H1 (cell line): ENCODE measurements around the gene APOL6. TPM values are rescaled to one million over a fixed set of nuclear protein-coding genes. Genes with fewer than 3 reads are reported as not detected.

Source experiments
- CTCF ChIA-PET: fragments of 300-600 bp; sonication (Branson Sonifier 250); formaldehyde crosslinking; loops from one replicate; lab custom pipeline; 2021; ENCODE audit not compliant: partially characterized antibody; lab: Charles Lee
- POLR2A ChIA-PET: fragments of 300-600 bp; sonication (Branson Sonifier 250); formaldehyde crosslinking; loops from one replicate; lab custom pipeline; 2021; ENCODE audit warnings: inconsistent platforms; ENCODE audit not compliant: partially characterized antibody; lab: Charles Lee
- DNase-seq, 2 experiments: peaks; one replicate each; pipeline versions ENCODE4 v3.0.0 to v3.0.0-alpha.2; 2010 to 2022; ENCODE audit warnings: low spot score in 2 of 2, low read depth in 1 of 2, mixed read lengths in 1 of 2
- FAIRE-seq: peaks from 2 replicates; lab custom pipeline; 2011; peaks lifted over from hg19 to GRCh38; lab: Jason Lieb, UNC
- H2AFZ ChIP-seq: 2 replicates; pipeline ENCODE4 v1.8.1; 2012; ENCODE audit warnings: low read length, inconsistent platforms
- H2AK5ac ChIP-seq: 2 replicates; pipeline ENCODE4 v1.6.1; 2013; ENCODE audit warnings: low read depth, low read length
- H2BK120ac ChIP-seq: replicated peaks from 2 replicates; pipeline ENCODE3; 2013; ENCODE audit warnings: low read depth, low read length, inconsistent platforms
- H2BK12ac ChIP-seq: 2 replicates; pipeline ENCODE4 v1.6.1; 2013; ENCODE audit warnings: low read depth, low read length
- H2BK15ac ChIP-seq: 2 replicates; pipeline ENCODE4 v1.6.1; 2013; ENCODE audit warnings: low read length
- H2BK20ac ChIP-seq: 2 replicates; pipeline ENCODE4 v1.6.1; 2013; ENCODE audit warnings: low read length
- H2BK5ac ChIP-seq: 2 replicates; pipeline ENCODE4 v1.6.1; 2013; ENCODE audit warnings: low read depth, low read length
- H3K14ac ChIP-seq: 2 replicates; pipeline ENCODE4 v1.6.1; 2013; ENCODE audit warnings: inconsistent platforms; ENCODE audit not compliant: insufficient read length
- H3K18ac ChIP-seq: 2 replicates; pipeline ENCODE4 v1.6.1; 2013; ENCODE audit warnings: low read length; ENCODE audit errors: extremely low read depth
- H3K23ac ChIP-seq: 2 replicates; pipeline ENCODE4 v1.6.1; 2013; ENCODE audit warnings: inconsistent platforms; ENCODE audit not compliant: insufficient read length
- H3K23me2 ChIP-seq: 2 replicates; pipeline ENCODE4 v1.6.1; 2013; ENCODE audit warnings: low read depth, low read length
- H3K27ac ChIP-seq: 2 replicates; pipeline ENCODE4 v1.6.1; 2011; ENCODE audit warnings: low read depth, low read length, inconsistent platforms
- H3K27me3 ChIP-seq, 4 experiments: replicated peaks in 1 of 4; 1 replicate in 1 of 4; 2 replicates in 3 of 4; pipeline versions ENCODE4 v1.6.1 to v1.8.1; 2011 to 2013; ENCODE audit warnings: low read length in 3 of 4, mild to moderate bottlenecking in 3 of 4, inconsistent platforms in 2 of 4, mixed read lengths in 2 of 4, moderate library complexity in 1 of 4; ENCODE audit not compliant: control insufficient read depth in 3 of 4, insufficient read depth in 3 of 4; ENCODE audit errors: extremely low read depth in 1 of 4
- H3K36me3 ChIP-seq, 4 experiments: 2 replicates each; pipeline versions ENCODE4 v1.6.1 to v1.8.1; 2011 to 2013; ENCODE audit warnings: mild to moderate bottlenecking in 4 of 4, low read length in 3 of 4, moderate library complexity in 2 of 4, control low read depth in 1 of 4, inconsistent platforms in 1 of 4; ENCODE audit not compliant: insufficient read depth in 4 of 4, control insufficient read depth in 2 of 4
- H3K4ac ChIP-seq: replicated peaks from 2 replicates; pipeline ENCODE3; 2013; ENCODE audit warnings: low read length, low read depth, mixed read lengths, inconsistent platforms; ENCODE audit not compliant: insufficient read length
- H3K4me1 ChIP-seq, 4 experiments: replicated peaks in 1 of 4; 1 replicate in 1 of 4; 2 replicates in 3 of 4; pipeline versions ENCODE4 v1.6.1 to v1.8.1; 2011 to 2013; ENCODE audit warnings: low read length in 3 of 4, inconsistent platforms in 2 of 4, mixed read lengths in 1 of 4; ENCODE audit not compliant: insufficient read depth in 4 of 4, control insufficient read depth in 3 of 4
- H3K4me2 ChIP-seq, 2 experiments: 2 replicates each; pipeline versions ENCODE4 v1.6.1 to v1.8.1; 2011 to 2013; ENCODE audit warnings: low read depth in 2 of 2, low read length in 2 of 2, control low read depth in 1 of 2, inconsistent platforms in 1 of 2, mild to moderate bottlenecking in 1 of 2; ENCODE audit not compliant: insufficient read depth in 1 of 2
- H3K4me3 ChIP-seq, 4 experiments: fragments of 200-600, 300-600 bp in 1 of 4; sonication (generic), shearing (Covaris generic), sonication (Bioruptor Twin) in 1 of 4; 2 replicates each; pipeline versions ENCODE4 v1.5.1 to v1.8.1; 2011 to 2016; ENCODE audit warnings: low read length in 4 of 4, low read depth in 3 of 4, control low read depth in 2 of 4, inconsistent platforms in 2 of 4, mild to moderate bottlenecking in 2 of 4, mixed read lengths in 1 of 4, moderate library complexity in 1 of 4; ENCODE audit not compliant: insufficient read depth in 2 of 4; ENCODE audit errors: extremely low read depth in 1 of 4
- H3K56ac ChIP-seq: replicated peaks from 2 replicates; pipeline ENCODE3; 2013; ENCODE audit warnings: low read depth, mild to moderate bottlenecking, mixed read lengths, low read length, inconsistent platforms; ENCODE audit not compliant: insufficient read length
- H3K79me1 ChIP-seq: 2 replicates; pipeline ENCODE4 v1.6.1; 2013; ENCODE audit warnings: low read depth, low read length, control low read depth
- H3K79me2 ChIP-seq, 2 experiments: 2 replicates each; pipeline versions ENCODE4 v1.6.1 to v1.8.1; 2012 to 2013; ENCODE audit warnings: low read length in 2 of 2, mild to moderate bottlenecking in 2 of 2, inconsistent platforms in 1 of 2; ENCODE audit not compliant: insufficient read depth in 2 of 2, control insufficient read depth in 1 of 2
- H3K9ac ChIP-seq, 4 experiments: replicated peaks in 1 of 4; 1 replicate in 1 of 4; 2 replicates in 3 of 4; pipeline versions ENCODE4 v1.6.1 to v1.8.1; 2011 to 2013; ENCODE audit warnings: low read depth in 3 of 4, low read length in 3 of 4, control low read depth in 2 of 4, mild to moderate bottlenecking in 2 of 4, moderate library complexity in 2 of 4, inconsistent platforms in 1 of 4; ENCODE audit errors: extremely low read depth in 1 of 4
- H3K9me3 ChIP-seq, 2 experiments: 2 replicates each; pipeline versions ENCODE4 v1.6.1 to v1.8.1; 2012 to 2013; ENCODE audit warnings: mild to moderate bottlenecking in 2 of 2, moderate library complexity in 2 of 2, control low read depth in 1 of 2, inconsistent platforms in 1 of 2, low read depth in 1 of 2, low read length in 1 of 2, mixed read lengths in 1 of 2; ENCODE audit not compliant: insufficient read depth in 2 of 2
- H4K20me1 ChIP-seq, 2 experiments: replicated peaks in 1 of 2; 2 replicates each; pipeline versions ENCODE3 to v1.8.1; 2011 to 2013; ENCODE audit warnings: inconsistent platforms in 2 of 2, low read length in 2 of 2, mild to moderate bottlenecking in 1 of 2; ENCODE audit not compliant: insufficient read depth in 2 of 2, control insufficient read depth in 1 of 2
- H4K5ac ChIP-seq: 2 replicates; pipeline ENCODE4 v1.6.1; 2013; ENCODE audit warnings: low read length, low read depth, mixed read lengths, inconsistent platforms; ENCODE audit not compliant: insufficient read length
- H4K8ac ChIP-seq: 2 replicates; pipeline ENCODE4 v1.8.0; 2013; ENCODE audit warnings: mild to moderate bottlenecking, moderate library complexity, low read length, inconsistent platforms; ENCODE audit not compliant: insufficient read depth; ENCODE audit errors: extremely low read depth
- H4K91ac ChIP-seq: replicated peaks from 2 replicates; pipeline ENCODE3; 2013; ENCODE audit warnings: low read length, mixed read lengths, inconsistent platforms; ENCODE audit not compliant: insufficient read length
- ASH2L ChIP-seq: fragments of 200-600, 300-600 bp; sonication (generic); IDR thresholded peaks from one replicate; pipeline ENCODE4 v1.7.1; 2017; ENCODE audit warnings: low read length
- ATF3 ChIP-seq: IDR thresholded peaks from 2 replicates; pipeline ENCODE4 v1.6.1; 2011; ENCODE audit warnings: low read depth, mild to moderate bottlenecking, low read length; ENCODE audit not compliant: insufficient read depth
- BRCA1 ChIP-seq: IDR thresholded peaks from 2 replicates; pipeline ENCODE4 v1.6.1; 2012; ENCODE audit warnings: low read depth, low read length, improper control_type of control experiment
- CREB1 ChIP-seq: IDR thresholded peaks from 2 replicates; pipeline ENCODE4 v1.6.1; 2012; ENCODE audit warnings: inconsistent platforms
- CTBP2 ChIP-seq: IDR thresholded peaks from 2 replicates; pipeline ENCODE4 v1.7.0; 2011; ENCODE audit warnings: borderline replicate concordance, mild to moderate bottlenecking, moderate library complexity, mixed read lengths, low read length; ENCODE audit not compliant: insufficient read depth, insufficient read length
- EGR1 ChIP-seq: IDR thresholded peaks from 2 replicates; pipeline ENCODE4 v1.6.1; 2011; ENCODE audit warnings: low read depth, low read length, borderline replicate concordance
- MAFK ChIP-seq: IDR thresholded peaks from 2 replicates; pipeline ENCODE4 v1.6.1; 2012; ENCODE audit warnings: low read depth, mild to moderate bottlenecking, improper control_type of control experiment, low read length
- PHF8 ChIP-seq: fragments of 200-600 bp; sonication (generic); conservative IDR thresholded peaks from 2 replicates; pipeline ENCODE4 v1.7.1; 2012; ENCODE audit warnings: low read depth, mild to moderate bottlenecking, inconsistent platforms, low read length, moderate library complexity
- SIX5 ChIP-seq: IDR thresholded peaks from 2 replicates; pipeline ENCODE4 v1.6.1; 2011; ENCODE audit warnings: mild to moderate bottlenecking, low read depth, low read length
- SP2 ChIP-seq: IDR thresholded peaks from 2 replicates; pipeline ENCODE4 v1.6.1; 2012; ENCODE audit warnings: mild to moderate bottlenecking, low read length, inconsistent platforms
- TAF7 ChIP-seq: optimal IDR thresholded peaks from 2 replicates; pipeline ENCODE3; 2011; ENCODE audit warnings: low read depth, mild to moderate bottlenecking, inconsistent platforms, low read length, moderate library complexity, borderline replicate concordance
- TBP ChIP-seq: IDR thresholded peaks from 2 replicates; pipeline ENCODE4 v1.6.1; 2011; ENCODE audit warnings: low read depth, low read length, improper control_type of control experiment
- ZNF274 ChIP-seq: IDR thresholded peaks from 2 replicates; pipeline ENCODE4 v1.7.0; 2012; ENCODE audit warnings: low read length, borderline replicate concordance; ENCODE audit errors: extremely low read depth
- WGBS, 2 experiments: shearing (Covaris generic) in 1 of 2; methylation state at CpG; one replicate each; pipeline versions ENCODE4 v1.1.6 to v1.1.7; 2013 to 2015; ENCODE audit warnings: low lambda C conversion rate in 2 of 2, mixed read lengths in 2 of 2, inconsistent platforms in 1 of 2, low coverage in 1 of 2, missing lambda C conversion rate in 1 of 2; ENCODE audit not compliant: insufficient replicate concordance in 2 of 2, insufficient coverage in 1 of 2, insufficient read length in 1 of 2; ENCODE audit errors: extremely low coverage in 1 of 2, missing lambda C conversion rate in 1 of 2; 5-methylcytosine and 5-hydroxymethylcytosine counted together
- polyA plus RNA-seq, 7 experiments: library from polyadenylated mRNA; depleted of rRNA in 3 of 7; stranded (reverse) in 5 of 7; unstranded in 2 of 7; fragments of >200 nt in 5 of 7; fragments of 200-250 nt in 2 of 7; gene quantifications; 1 replicate in 5 of 7; 2 replicates in 1 of 7; 4 replicates in 1 of 7; pipeline versions ENCODE4 v1.2.1 to v1.2.3, GENCODE V29; 2011 to 2013; ENCODE audit warnings: missing spikeins in 2 of 7, mixed read lengths in 2 of 7
- total RNA-seq: library from RNA; stranded (reverse); fragmentation: NEBNext Ultra II Directional; extraction: Animal tissue kit (Norgen Biotek cat#: 25700); gene quantifications from 2 replicates; pipeline ENCODE4 v1.2.1, GENCODE V29; 2021
- TF ChIP-seq, protein P1 (sequence below): IDR thresholded peaks from 2 replicates; pipeline ENCODE4 v1.6.1; 2011; ENCODE audit warnings: low read length, improper control_type of control experiment

APOL6 gene
- total and polyA plus RNA-seq, 2 of the 8 experiments (the other 6 are each of a cell fraction or from before 2014, with no cell fraction given), result 0.06 to 0.13 TPM

DNA sequence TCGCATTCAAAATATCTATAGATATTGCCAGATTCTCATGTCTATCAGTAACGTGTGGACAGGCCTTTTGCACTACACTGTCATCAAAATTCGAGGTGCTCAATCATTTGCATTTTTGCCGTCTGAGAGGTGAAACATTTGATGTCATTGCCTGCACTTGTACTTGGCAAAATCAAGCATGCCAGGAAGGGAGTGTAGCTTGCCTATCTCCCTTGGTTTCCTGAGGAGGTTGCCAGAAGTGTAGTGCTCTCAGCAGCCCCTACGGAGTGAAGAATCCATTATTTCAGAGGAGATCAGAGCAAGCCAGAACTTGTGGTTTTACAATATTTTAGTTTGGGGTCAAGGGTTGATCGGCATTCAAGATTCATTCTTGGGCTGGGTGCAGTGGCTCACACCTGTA lies 39.2 kb downstream of the APOL6 start:
- H4K91ac ChIP-seq, result no peak overlapping the region
- no peak overlapping the region for H3K27ac ChIP-seq
- H2BK5ac ChIP-seq, result no peak overlapping the region
- H2BK20ac ChIP-seq, result no peak overlapping the region
- no peaks in the 10 kb centered on the region for H3K79me1 ChIP-seq
- ChIA-PET POLR2A (no interaction called here), CTCF (interaction anchor here (1.3 to 1.4 kb wide), 2 partner anchors 378 to 436 kb away, joined by 5 read pairs; no protein-coding TSS in a partner anchor)
- no peak overlapping the region for H3K56ac ChIP-seq
- no peak overlapping the region for H3K4me3 ChIP-seq
- no peak overlapping the region for H2BK12ac ChIP-seq
- H3K36me3 ChIP-seq, result no peaks in the 10 kb centered on the region
- H3K9ac ChIP-seq, result no peak overlapping the region
- no peak overlapping the region for H3K14ac ChIP-seq
- H3K9me3 ChIP-seq, result no peaks in the 10 kb centered on the region
- 83% methylated on average over 6 of the region's 6 CpGs; no CpG with 5 or more reads in 1 of the 2 experiments for WGBS, 2 experiments
- no peak overlapping the region for H2AK5ac ChIP-seq
- H3K79me2 ChIP-seq, result no peaks in the 10 kb centered on the region
- H4K5ac ChIP-seq, result no peak overlapping the region
- no peak for DNase-seq
- no peak for FAIRE-seq
- no peaks in the 10 kb centered on the region for H3K27me3 ChIP-seq
- no peak overlapping the region for H4K8ac ChIP-seq
- no peaks in the 10 kb centered on the region for H4K20me1 ChIP-seq
- no peak overlapping the region for H2AFZ ChIP-seq
- no peak overlapping the region for H3K18ac ChIP-seq
- H3K4me2 ChIP-seq, result no peak overlapping the region
- no peak overlapping the region for H3K4ac ChIP-seq
- H3K4me1 ChIP-seq, result no peaks in the 10 kb centered on the region
- peaks cover 2% of the 10 kb centered on the region; the same call in 1 of the 2 replicates for H3K23me2 ChIP-seq
- H3K23ac ChIP-seq, result no peak overlapping the region
- no peak overlapping the region for H2BK15ac ChIP-seq
- H2BK120ac ChIP-seq, result no peak overlapping the region
- TF ChIP-seq MAFK (no peak), BRCA1 (no peak), CREB1 (no peak), TBP (no peak), PHF8 (no peak), CTBP2 (no peak), ASH2L (no peak), SIX5 (no peak), EGR1 (no peak), TAF7 (no peak), ZNF274 (no peak), ATF3 (no peak), SP2 (no peak)
- TF ChIP-seq, protein P1, sequence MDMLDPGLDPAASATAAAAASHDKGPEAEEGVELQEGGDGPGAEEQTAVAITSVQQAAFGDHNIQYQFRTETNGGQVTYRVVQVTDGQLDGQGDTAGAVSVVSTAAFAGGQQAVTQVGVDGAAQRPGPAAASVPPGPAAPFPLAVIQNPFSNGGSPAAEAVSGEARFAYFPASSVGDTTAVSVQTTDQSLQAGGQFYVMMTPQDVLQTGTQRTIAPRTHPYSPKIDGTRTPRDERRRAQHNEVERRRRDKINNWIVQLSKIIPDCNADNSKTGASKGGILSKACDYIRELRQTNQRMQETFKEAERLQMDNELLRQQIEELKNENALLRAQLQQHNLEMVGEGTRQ, result no peak
